ENCODE measurements around the gene SCRG1. TPM values are rescaled to one million over a fixed set of nuclear protein-coding genes. Genes with fewer than 3 reads are reported as not detected.

SCRG1 gene
- total and polyA plus RNA-seq, 2 donors (not counting 1 experiment from before 2014, with no cell fraction given): not detected

DNA sequence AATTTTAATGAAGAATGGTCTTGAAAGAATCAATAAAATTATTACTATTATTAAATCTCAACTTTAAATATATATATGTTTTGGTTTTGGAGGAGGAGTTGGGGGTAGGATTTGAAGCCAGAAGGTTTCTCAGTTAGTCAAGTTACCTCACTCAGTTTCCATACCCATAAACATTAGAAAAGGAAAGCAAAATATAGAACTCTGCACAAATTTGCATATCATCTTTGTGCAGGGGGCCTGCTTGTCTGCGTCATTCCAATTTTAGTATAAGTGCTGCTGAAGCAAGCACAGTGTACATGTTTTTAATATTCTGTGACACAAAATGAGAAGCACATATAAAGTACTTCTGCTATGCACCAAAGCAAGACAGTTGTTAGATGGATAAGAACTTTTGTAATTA, 47.5 kb upstream of the SCRG1 start:
- H3K4me3 ChIP-seq (ENCODE audit: control extremely low read depth in 1 of 5, extremely low read depth in 1 of 5, insufficient read depth in 1 of 5, low read depth in 2 of 5, low read length in 4 of 5): no peak overlapping the region
- DNase-seq: no peak
- no peaks in the 10 kb centered on the region for H3K36me3 ChIP-seq (replicated peaks in 1 of 2; ENCODE audit: control extremely low read depth in 1 of 2, control insufficient read depth in 1 of 2, extremely low read depth in 1 of 2, insufficient read depth in 2 of 2, low read length in 1 of 2)
- H3K27ac ChIP-seq (ENCODE audit: low read length in 2 of 2): no peak overlapping the region
- no peaks in the 10 kb centered on the region for H4K20me1 ChIP-seq (ENCODE audit: control insufficient read depth, insufficient read depth, low read length, poor library complexity, severe bottlenecking)
- H3K9me3 ChIP-seq (ENCODE audit: control extremely low read depth in 1 of 3, control insufficient read depth in 2 of 3, insufficient read depth in 1 of 3, low read length in 2 of 3): no peaks in the 10 kb centered on the region
- Mint-ChIP-seq H3K4me3 (no peak overlapping the region), H3K27me3 (no peaks in the 10 kb centered on the region), H3K27ac (no peak overlapping the region), H3K9me3 (ENCODE audit: insufficient read depth) (no peaks in the 10 kb centered on the region), H3K4me1 (peaks cover 5% of the 10 kb centered on the region)
- intact Hi-C loops (cut with micrococcal nuclease): no loop called here
- no peak for TF ChIP-seq EZH2 (IDR thresholded peaks at IDR 0.05; ENCODE audit: borderline replicate concordance, insufficient read depth, low read depth, low read length, poor library complexity, severe bottlenecking)
- TF ChIP-seq, protein P1, sequence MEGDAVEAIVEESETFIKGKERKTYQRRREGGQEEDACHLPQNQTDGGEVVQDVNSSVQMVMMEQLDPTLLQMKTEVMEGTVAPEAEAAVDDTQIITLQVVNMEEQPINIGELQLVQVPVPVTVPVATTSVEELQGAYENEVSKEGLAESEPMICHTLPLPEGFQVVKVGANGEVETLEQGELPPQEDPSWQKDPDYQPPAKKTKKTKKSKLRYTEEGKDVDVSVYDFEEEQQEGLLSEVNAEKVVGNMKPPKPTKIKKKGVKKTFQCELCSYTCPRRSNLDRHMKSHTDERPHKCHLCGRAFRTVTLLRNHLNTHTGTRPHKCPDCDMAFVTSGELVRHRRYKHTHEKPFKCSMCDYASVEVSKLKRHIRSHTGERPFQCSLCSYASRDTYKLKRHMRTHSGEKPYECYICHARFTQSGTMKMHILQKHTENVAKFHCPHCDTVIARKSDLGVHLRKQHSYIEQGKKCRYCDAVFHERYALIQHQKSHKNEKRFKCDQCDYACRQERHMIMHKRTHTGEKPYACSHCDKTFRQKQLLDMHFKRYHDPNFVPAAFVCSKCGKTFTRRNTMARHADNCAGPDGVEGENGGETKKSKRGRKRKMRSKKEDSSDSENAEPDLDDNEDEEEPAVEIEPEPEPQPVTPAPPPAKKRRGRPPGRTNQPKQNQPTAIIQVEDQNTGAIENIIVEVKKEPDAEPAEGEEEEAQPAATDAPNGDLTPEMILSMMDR (IDR thresholded peaks at IDR 0.05): no peak
- no peak overlapping the region for H3K4me2 ChIP-seq (replicated peaks; ENCODE audit: low read depth, low read length, poor library complexity, severe bottlenecking)
- WGBS (ENCODE audit: insufficient coverage): no CpG with 5 or more reads among the region's 1 CpG
- H3K27me3 ChIP-seq (replicated peaks in 1 of 4; ENCODE audit: control extremely low read depth in 1 of 4, control insufficient read depth in 3 of 4, insufficient read depth in 4 of 4, low read length in 3 of 4): no peaks in the 10 kb centered on the region
- no peak for ATAC-seq (ENCODE audit: low read depth)
- POLR2A ChIA-PET: no interaction called here
- H3K79me2 ChIP-seq (ENCODE audit: control insufficient read depth, insufficient read depth, low read length): no peaks in the 10 kb centered on the region
- no peak overlapping the region for H3K9ac ChIP-seq (ENCODE audit: low read length)
- CTCF ChIA-PET: no interaction called here
- no peak overlapping the region for H2AFZ ChIP-seq (ENCODE audit: insufficient read depth, low read depth, low read length, poor library complexity, severe bottlenecking)
- no peaks in the 10 kb centered on the region for H3K4me1 ChIP-seq (ENCODE audit: control insufficient read depth in 2 of 2, insufficient read depth in 2 of 2, low read length in 2 of 2)

DNA sequence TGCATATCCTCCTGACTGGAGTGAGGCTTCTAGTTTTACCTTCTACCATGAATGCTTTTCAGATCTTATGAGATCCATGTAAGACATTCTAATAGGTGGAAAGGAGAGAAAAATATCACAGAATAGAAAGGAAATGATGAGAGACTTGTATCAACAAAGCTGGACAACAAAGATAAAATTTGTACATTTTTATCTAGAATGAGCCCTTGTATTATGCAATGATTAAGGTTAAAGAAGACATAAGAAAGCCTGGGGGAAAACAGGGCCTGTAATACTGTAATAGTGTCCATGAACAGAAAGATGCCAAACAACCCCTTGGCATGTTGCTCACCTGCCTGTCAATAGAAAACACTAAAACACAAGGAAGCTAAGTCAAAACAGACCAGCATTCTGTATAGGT, 44.2 kb upstream of the SCRG1 start:
- CTCF ChIA-PET: no interaction called here
- POLR2A ChIA-PET: no interaction called here
- Histone ChIP-seq H3K27me3 (replicated peaks in 1 of 4; ENCODE audit: control extremely low read depth in 1 of 4, control insufficient read depth in 3 of 4, insufficient read depth in 4 of 4, low read length in 3 of 4) (no peaks in the 10 kb centered on the region), H3K9me3 (ENCODE audit: control extremely low read depth in 1 of 3, control insufficient read depth in 2 of 3, insufficient read depth in 1 of 3, low read length in 2 of 3) (peaks cover 0 to 3% (median 0%) of the 10 kb centered on the region in 3 donors), H3K27ac (ENCODE audit: low read length in 2 of 2) (no peak overlapping the region), H2AFZ (ENCODE audit: insufficient read depth, low read depth, low read length, poor library complexity, severe bottlenecking) (no peak overlapping the region), H3K36me3 (replicated peaks in 1 of 2; ENCODE audit: control extremely low read depth in 1 of 2, control insufficient read depth in 1 of 2, extremely low read depth in 1 of 2, insufficient read depth in 2 of 2, low read length in 1 of 2) (no peaks in the 10 kb centered on the region), H3K4me1 (ENCODE audit: control insufficient read depth in 2 of 2, insufficient read depth in 2 of 2, low read length in 2 of 2) (no peaks in the 10 kb centered on the region), H3K4me3 (ENCODE audit: control extremely low read depth in 1 of 5, extremely low read depth in 1 of 5, insufficient read depth in 1 of 5, low read depth in 2 of 5, low read length in 4 of 5) (no peak overlapping the region), H4K20me1 (ENCODE audit: control insufficient read depth, insufficient read depth, low read length, poor library complexity, severe bottlenecking) (no peaks in the 10 kb centered on the region), H3K79me2 (ENCODE audit: control insufficient read depth, insufficient read depth, low read length) (no peaks in the 10 kb centered on the region), H3K4me2 (replicated peaks; ENCODE audit: low read depth, low read length, poor library complexity, severe bottlenecking) (no peak overlapping the region), H3K9ac (ENCODE audit: low read length) (no peak overlapping the region)
- no peaks in the 10 kb centered on the region for H3K27me3 Mint-ChIP-seq
- H3K4me3 Mint-ChIP-seq: no peak overlapping the region
- peaks cover 5% of the 10 kb centered on the region for H3K4me1 Mint-ChIP-seq
- TF ChIP-seq EZH2 (IDR thresholded peaks at IDR 0.05; ENCODE audit: borderline replicate concordance, insufficient read depth, low read depth, low read length, poor library complexity, severe bottlenecking): no peak
- TF ChIP-seq, protein P1 (IDR thresholded peaks at IDR 0.05): no peak
- no peaks in the 10 kb centered on the region for H3K9me3 Mint-ChIP-seq (ENCODE audit: insufficient read depth)
- no peak for ATAC-seq (ENCODE audit: low read depth)
- DNase-seq: no peak
- no peak overlapping the region for H3K27ac Mint-ChIP-seq
- intact Hi-C loops (cut with micrococcal nuclease): no loop called here
